HG02852 (cell line): Measurements from ENCODE around the gene PLEKHG3.
"Not testable (repeated sequence)": the region's sequence is repeated elsewhere in the genome, so short reads cannot be mapped to it uniquely, and the experiment has no call there.

Experiments used
- ATAC-seq: cut with Tn5 transposase; IDR thresholded peaks from one replicate; pipeline ENCODE4 v1.9.1; 2021; ENCODE audit warnings: mild to moderate bottlenecking, moderate library complexity; ENCODE audit not compliant: unreplicated experiment

The PLEKHG3 gene

GRCh38 chr14:64686282-64686615, 18.0 kb upstream of the PLEKHG3 start:
- no peak for ATAC-seq

GRCh38 chr14:64688031-64688430, 16.2 kb upstream of the PLEKHG3 start:
- ATAC-seq, result no peak

GRCh38 chr14:64688811-64689281, 15.4 kb upstream of the PLEKHG3 start:
- ATAC-seq, result no peak

- no peak for ATAC-seq
Observed at GRCh38 chr14:64689289-64689688, 14.9 kb upstream of the PLEKHG3 start.

GRCh38 chr14:64690607-64691006, 13.6 kb upstream of the PLEKHG3 start:
- not testable (repeated sequence) for ATAC-seq

GRCh38 chr14:64691376-64691775, 12.8 kb upstream of the PLEKHG3 start:
- no peak for ATAC-seq

- ATAC-seq, result no peak
Observed at GRCh38 chr14:64692189-64692985, 11.8 kb upstream of the PLEKHG3 start.

- no peak for ATAC-seq
Observed at GRCh38 chr14:64692986-64693809, 11.0 kb upstream of the PLEKHG3 start.

- no peak for ATAC-seq
Observed at GRCh38 chr14:64693810-64694165, 10.4 kb upstream of the PLEKHG3 start.

- ATAC-seq, result no peak
Observed at GRCh38 chr14:64695071-64695470, 9.2 kb upstream of the PLEKHG3 start.

GRCh38 chr14:64696355-64696857, 7.8 kb upstream of the PLEKHG3 start:
- no peak for ATAC-seq

- ATAC-seq, result no peak
Observed at GRCh38 chr14:64698903-64699302, 5.3 kb upstream of the PLEKHG3 start.

GRCh38 chr14:64700290-64700689, 3.9 kb upstream of the PLEKHG3 start:
- no peak for ATAC-seq

GRCh38 chr14:64700894-64701293, 3.3 kb upstream of the PLEKHG3 start:
- no peak for ATAC-seq

- no peak for ATAC-seq
Observed at GRCh38 chr14:64701660-64702059, 2.6 kb upstream of the PLEKHG3 start.

- no peak for ATAC-seq
Observed at GRCh38 chr14:64702493-64703394, 1.5 kb upstream of the PLEKHG3 start.

- no peak for ATAC-seq
Observed at GRCh38 chr14:64703395-64704142, 655 bp upstream of the PLEKHG3 start.

- ATAC-seq, result no peak
Observed at GRCh38 chr14:64704743-64705380, 638 bp downstream of the PLEKHG3 start.

GRCh38 chr14:64705381-64706118, 1.3 kb downstream of the PLEKHG3 start:
- ATAC-seq, result no peak
